ENCODE data around the gene BMAL1.

DNA sequence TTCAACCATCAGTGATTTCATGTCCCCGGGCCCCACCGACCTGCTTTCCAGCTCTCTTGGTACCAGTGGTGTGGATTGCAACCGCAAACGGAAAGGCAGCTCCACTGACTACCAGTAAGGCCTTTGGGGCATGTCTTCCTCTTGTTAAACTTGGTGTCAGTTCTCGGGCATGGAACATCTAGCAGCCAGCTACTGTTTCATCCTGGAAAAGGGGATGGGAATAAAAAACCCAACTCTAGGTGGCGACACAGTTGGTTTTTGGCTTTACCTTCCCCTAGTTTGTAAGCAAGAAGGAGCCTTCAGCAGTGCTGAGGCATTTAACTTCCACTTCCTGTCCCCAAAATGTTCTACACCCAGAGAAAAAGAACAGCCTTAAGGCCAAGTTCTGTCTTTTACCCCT is 76.7 kb downstream of the BMAL1 start:
- no peak for TF ChIP-seq POLR2AphosphoS5 (IDR thresholded peaks at IDR 0.05)
- TF ChIP-seq, protein P1, sequence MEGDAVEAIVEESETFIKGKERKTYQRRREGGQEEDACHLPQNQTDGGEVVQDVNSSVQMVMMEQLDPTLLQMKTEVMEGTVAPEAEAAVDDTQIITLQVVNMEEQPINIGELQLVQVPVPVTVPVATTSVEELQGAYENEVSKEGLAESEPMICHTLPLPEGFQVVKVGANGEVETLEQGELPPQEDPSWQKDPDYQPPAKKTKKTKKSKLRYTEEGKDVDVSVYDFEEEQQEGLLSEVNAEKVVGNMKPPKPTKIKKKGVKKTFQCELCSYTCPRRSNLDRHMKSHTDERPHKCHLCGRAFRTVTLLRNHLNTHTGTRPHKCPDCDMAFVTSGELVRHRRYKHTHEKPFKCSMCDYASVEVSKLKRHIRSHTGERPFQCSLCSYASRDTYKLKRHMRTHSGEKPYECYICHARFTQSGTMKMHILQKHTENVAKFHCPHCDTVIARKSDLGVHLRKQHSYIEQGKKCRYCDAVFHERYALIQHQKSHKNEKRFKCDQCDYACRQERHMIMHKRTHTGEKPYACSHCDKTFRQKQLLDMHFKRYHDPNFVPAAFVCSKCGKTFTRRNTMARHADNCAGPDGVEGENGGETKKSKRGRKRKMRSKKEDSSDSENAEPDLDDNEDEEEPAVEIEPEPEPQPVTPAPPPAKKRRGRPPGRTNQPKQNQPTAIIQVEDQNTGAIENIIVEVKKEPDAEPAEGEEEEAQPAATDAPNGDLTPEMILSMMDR (IDR thresholded peaks at IDR 0.05), result no peak
- TF ChIP-seq POLR2A (IDR thresholded peaks at IDR 0.05), result no peak
- TF ChIP-seq EP300 (IDR thresholded peaks at IDR 0.05), result no peak

Data from stomach (tissue), 4 donors.